GM23248 (cell line): Measurements from ENCODE around the gene CST4. TPM values are rescaled to one million over a fixed set of nuclear protein-coding genes. Genes with fewer than 3 reads are reported as not detected.
"Not testable (repeated sequence)": the region's sequence is repeated elsewhere in the genome, so short reads cannot be mapped to it uniquely, and the experiment has no call there.

Experiments
- DNase-seq: peaks from one replicate; pipeline ENCODE4 v3.0.0-alpha.2; 2015
- H2AFZ ChIP-seq: fragments of 200-600 bp; sonication (generic); 2 replicates; pipeline ENCODE4 v1.6.1; 2016; ENCODE audit warnings: antibody characterized with exemption
- H3F3A ChIP-seq: fragments of 200-600 bp; sonication (generic); 2 replicates; pipeline ENCODE4 v1.6.1; 2016; ENCODE audit warnings: mild to moderate bottlenecking, antibody characterized with exemption, mixed run types; ENCODE audit not compliant: insufficient read depth
- H3K27ac ChIP-seq: fragments of 200-600 bp; sonication (generic); 2 replicates; pipeline ENCODE4 v1.5.1; 2016; ENCODE audit warnings: mild to moderate bottlenecking
- H3K27me3 ChIP-seq: fragments of 200-600 bp; sonication (generic); replicated peaks from 2 replicates; pipeline ENCODE4 v1.6.1; 2016; ENCODE audit warnings: mild to moderate bottlenecking; ENCODE audit not compliant: insufficient read depth
- H3K36me3 ChIP-seq: fragments of 200-600 bp; sonication (generic); 2 replicates; pipeline ENCODE4 v1.6.1; 2016; ENCODE audit warnings: low read depth, mild to moderate bottlenecking
- H3K4me1 ChIP-seq: fragments of 200-600 bp; sonication (generic); 2 replicates; pipeline ENCODE4 v1.6.1; 2016; ENCODE audit warnings: mild to moderate bottlenecking; ENCODE audit not compliant: insufficient read depth
- H3K4me2 ChIP-seq: fragments of 200-600 bp; sonication (generic); one replicate; pipeline ENCODE4 v1.6.1; 2016; ENCODE audit warnings: mild to moderate bottlenecking; ENCODE audit not compliant: unreplicated experiment
- H3K4me3 ChIP-seq: fragments of 200-600 bp; sonication (generic); 2 replicates; pipeline ENCODE4 v1.5.1; 2016; ENCODE audit warnings: mild to moderate bottlenecking
- H3K79me2 ChIP-seq: fragments of 200-600 bp; sonication (generic); 2 replicates; pipeline ENCODE4 v1.6.1; 2016; ENCODE audit warnings: mild to moderate bottlenecking; ENCODE audit not compliant: insufficient read depth
- H3K9ac ChIP-seq: fragments of 200-600 bp; sonication (generic); 2 replicates; pipeline ENCODE4 v1.6.1; 2016; ENCODE audit warnings: mild to moderate bottlenecking
- H3K9me2 ChIP-seq: fragments of 200-600 bp; sonication (generic); 2 replicates; pipeline ENCODE4 v1.6.1; 2016; ENCODE audit warnings: mixed run types, mild to moderate bottlenecking, moderate library complexity; ENCODE audit not compliant: insufficient read depth
- H3K9me3 ChIP-seq: fragments of 200-600 bp; sonication (generic); one replicate; pipeline ENCODE4 v1.6.1; 2017; ENCODE audit warnings: low read depth
- H4K20me1 ChIP-seq: fragments of 200-600 bp; sonication (generic); 2 replicates; pipeline ENCODE4 v1.6.0; 2016; ENCODE audit not compliant: insufficient read depth
- EZH2 ChIP-seq: fragments of 200-600 bp; sonication (generic); IDR thresholded peaks from 2 replicates; pipeline ENCODE4 v1.6.1; 2018; ENCODE audit warnings: antibody characterized with exemption, mild to moderate bottlenecking; ENCODE audit not compliant: insufficient read depth, poor library complexity, severe bottlenecking
- EZH2phosphoT487 ChIP-seq: fragments of 200-600 bp; sonication (generic); IDR thresholded peaks from 2 replicates; pipeline ENCODE4 v1.6.1; 2018; ENCODE audit warnings: antibody characterized with exemption, moderate library complexity, mild to moderate bottlenecking, low read depth; ENCODE audit not compliant: insufficient read depth
- WGBS, 2 experiments: methylation state at CpG; one replicate each; pipeline ENCODE4 v1.1.6; 2015 to 2017; ENCODE audit warnings: low lambda C conversion rate in 2 of 2, low coverage in 1 of 2; ENCODE audit errors: missing lambda C conversion rate in 2 of 2; 5-methylcytosine and 5-hydroxymethylcytosine counted together
- in situ Hi-C: fragments of 300-500 bp; cut with MboI; formaldehyde crosslinking; loops from 2 replicates; pipeline ENCODE4 v1.15.0; 2020
- polyA plus RNA-seq: library from polyadenylated mRNA; unstranded; fragments of >200 nt; fragmentation: Nextera tagmentation; extraction: Ambion mirVana; gene quantifications from 2 replicates; pipeline ENCODE4 v1.2.1, GENCODE V29; 2016
- total RNA-seq: library from RNA; depleted of rRNA; stranded (reverse); fragments of >200 nt; shearing (Covaris generic); gene quantifications from 2 replicates; pipeline ENCODE4 v1.2.3, GENCODE V29; 2014

The CST4 gene
- total and polyA plus RNA-seq, 2 experiments from 2014 or later, result not detected

DNA sequence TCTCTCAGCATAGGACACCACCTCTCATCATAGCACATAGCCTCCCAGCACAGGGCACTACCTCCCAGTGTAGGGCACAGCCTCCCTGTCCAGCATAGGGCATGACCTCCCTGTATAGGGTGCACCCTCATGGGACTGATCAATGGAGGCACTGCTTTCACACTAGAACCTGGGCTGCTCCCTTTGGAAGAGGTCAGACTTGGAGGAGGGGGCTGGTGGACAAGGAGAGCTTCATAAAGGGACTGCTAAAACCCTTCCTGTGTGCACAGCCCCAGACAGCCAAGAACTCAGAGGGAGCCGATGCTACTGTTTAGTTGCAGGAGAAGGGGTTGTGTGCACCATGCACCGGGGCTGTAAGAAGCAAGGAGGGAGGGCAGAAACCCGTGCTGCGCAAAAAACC lies 21.9 kb upstream of the CST4 start:
- H3K79me2 ChIP-seq, result no peaks in the 10 kb centered on the region
- no peak for DNase-seq
- no peaks in the 10 kb centered on the region for H3F3A ChIP-seq
- H3K4me1 ChIP-seq, result no peaks in the 10 kb centered on the region
- H3K4me2 ChIP-seq, result no peak overlapping the region
- no peak overlapping the region for H2AFZ ChIP-seq
- peaks cover 10% of the 10 kb centered on the region for H3K27me3 ChIP-seq
- WGBS, 2 experiments, result 48 to 60% methylated on average over 4 of the region's 4 CpGs
- no peak overlapping the region for H3K27ac ChIP-seq
- no peak overlapping the region for H3K4me3 ChIP-seq
- H3K9me3 ChIP-seq, result no peaks in the 10 kb centered on the region
- no peaks in the 10 kb centered on the region for H4K20me1 ChIP-seq
- in situ Hi-C loops, result no loop called here
- H3K9me2 ChIP-seq, result no peaks in the 10 kb centered on the region
- no peak for TF ChIP-seq EZH2phosphoT487
- TF ChIP-seq EZH2, result no peak
- no peaks in the 10 kb centered on the region for H3K36me3 ChIP-seq
- H3K9ac ChIP-seq, result no peak overlapping the region

DNA sequence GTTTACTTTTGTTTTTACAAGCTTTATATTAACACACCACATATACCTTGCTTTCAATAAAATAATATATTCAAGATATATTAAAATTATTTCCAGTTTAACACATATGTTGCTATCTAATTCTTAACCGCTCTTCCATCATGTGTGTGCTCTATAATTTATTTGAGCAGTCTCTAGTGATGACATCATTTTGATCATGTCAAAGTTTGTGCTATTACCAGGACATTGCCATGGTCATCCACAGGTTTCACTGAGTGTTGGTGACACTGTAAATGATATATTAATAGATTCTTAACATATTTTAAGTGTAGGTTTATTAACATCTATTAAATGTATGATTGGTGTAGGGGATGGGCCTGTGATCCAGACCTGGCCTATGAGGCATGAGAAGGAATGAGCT lies 17.1 kb upstream of the CST4 start:
- H3K36me3 ChIP-seq, result no peaks in the 10 kb centered on the region
- H3K4me3 ChIP-seq, result no peak overlapping the region
- in situ Hi-C loops, result loop anchor here (10.0 kb wide), 1 partner anchor 59 kb away; no protein-coding TSS in a partner anchor
- no peaks in the 10 kb centered on the region for H3K4me1 ChIP-seq
- H3K9me2 ChIP-seq, result no peaks in the 10 kb centered on the region
- H3K27me3 ChIP-seq, result peaks cover 17% of the 10 kb centered on the region; the same call in 1 of the 2 replicates
- H3K9me3 ChIP-seq, result no peaks in the 10 kb centered on the region
- no peak for DNase-seq
- TF ChIP-seq EZH2phosphoT487, result no peak
- no peak for TF ChIP-seq EZH2
- H3K27ac ChIP-seq, result no peak overlapping the region
- H3F3A ChIP-seq, result no peaks in the 10 kb centered on the region
- no peak overlapping the region for H3K4me2 ChIP-seq
- no peaks in the 10 kb centered on the region for H3K79me2 ChIP-seq
- H4K20me1 ChIP-seq, result no peaks in the 10 kb centered on the region
- H2AFZ ChIP-seq, result no peak overlapping the region
- WGBS, 2 experiments, result 73 to 77% methylated on average over 1 of the region's 1 CpG
- no peak overlapping the region for H3K9ac ChIP-seq

- H3F3A ChIP-seq, result no peaks in the 10 kb centered on the region
- H3K4me1 ChIP-seq, result no peaks in the 10 kb centered on the region
- no peak for DNase-seq
- no peaks in the 10 kb centered on the region for H3K9me2 ChIP-seq
- H3K79me2 ChIP-seq, result no peaks in the 10 kb centered on the region
- in situ Hi-C loops, result loop anchor here (10.0 kb wide), 1 partner anchor 63 kb away; no protein-coding TSS in a partner anchor
- no peaks in the 10 kb centered on the region for H3K36me3 ChIP-seq
- no peak overlapping the region for H3K4me3 ChIP-seq
- H4K20me1 ChIP-seq, result no peaks in the 10 kb centered on the region
- H3K27me3 ChIP-seq, result peaks cover 25% of the 10 kb centered on the region
- WGBS, 2 experiments, result 73 to 75% methylated on average over 4 of the region's 4 CpGs
- H3K9me3 ChIP-seq, result no peaks in the 10 kb centered on the region
- no peak overlapping the region for H3K27ac ChIP-seq
- no peak overlapping the region for H3K9ac ChIP-seq
- TF ChIP-seq EZH2phosphoT487 (no peak), EZH2 (no peak)
- no peak overlapping the region for H3K4me2 ChIP-seq
- no peak overlapping the region for H2AFZ ChIP-seq
Measured at GRCh38 chr20:23702021-23702420, 13.2 kb upstream of the CST4 start.

- no peak for TF ChIP-seq EZH2phosphoT487
- TF ChIP-seq EZH2, result no peak
- WGBS, 2 experiments, result 24 to 31% methylated on average over 3 of the region's 3 CpGs
- H3F3A ChIP-seq, result no peaks in the 10 kb centered on the region
- H2AFZ ChIP-seq, result no peak overlapping the region
- H3K4me2 ChIP-seq, result no peak overlapping the region
- H3K27me3 ChIP-seq, result peaks cover 25% of the 10 kb centered on the region
- H3K9me2 ChIP-seq, result no peaks in the 10 kb centered on the region
- no peaks in the 10 kb centered on the region for H3K36me3 ChIP-seq
- no peak overlapping the region for H3K27ac ChIP-seq
- H3K4me3 ChIP-seq, result no peak overlapping the region
- H3K9me3 ChIP-seq, result no peaks in the 10 kb centered on the region
- no peak for DNase-seq
- no peaks in the 10 kb centered on the region for H3K79me2 ChIP-seq
- no peak overlapping the region for H3K9ac ChIP-seq
- in situ Hi-C loops, result loop anchor here (10.0 kb wide), 1 partner anchor 64 kb away; no protein-coding TSS in a partner anchor
- H4K20me1 ChIP-seq, result no peaks in the 10 kb centered on the region
- no peaks in the 10 kb centered on the region for H3K4me1 ChIP-seq
Measured at GRCh38 chr20:23700931-23701330, 12.1 kb upstream of the CST4 start.

DNA sequence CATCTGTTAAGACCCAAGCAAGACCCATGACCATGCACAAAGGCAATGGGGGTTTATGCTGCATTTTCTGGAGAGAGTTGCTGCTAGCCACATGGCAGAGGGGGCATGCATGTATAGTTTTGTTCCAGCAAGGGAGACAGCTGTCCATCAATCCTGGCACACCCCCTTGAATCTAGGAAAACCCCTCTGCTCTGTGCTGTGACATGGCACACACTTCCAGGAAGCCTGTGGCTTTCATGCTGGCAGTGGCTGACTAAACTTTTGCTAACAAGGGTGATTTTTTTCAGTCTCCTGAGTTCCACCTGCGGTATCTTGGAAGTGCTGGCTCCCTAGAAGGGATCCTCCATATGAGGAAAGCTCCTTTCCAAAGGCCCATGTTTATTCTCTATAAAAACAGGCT lies 9.1 kb upstream of the CST4 start:
- in situ Hi-C loops, result loop anchor here (25.0 kb wide), 1 partner anchor 289 kb away; the partner anchor contains the start of gene GGTLC1
- WGBS, 2 experiments, result 32 to 38% methylated on average over 1 of the region's 1 CpG
- H3K36me3 ChIP-seq, result no peaks in the 10 kb centered on the region

DNA sequence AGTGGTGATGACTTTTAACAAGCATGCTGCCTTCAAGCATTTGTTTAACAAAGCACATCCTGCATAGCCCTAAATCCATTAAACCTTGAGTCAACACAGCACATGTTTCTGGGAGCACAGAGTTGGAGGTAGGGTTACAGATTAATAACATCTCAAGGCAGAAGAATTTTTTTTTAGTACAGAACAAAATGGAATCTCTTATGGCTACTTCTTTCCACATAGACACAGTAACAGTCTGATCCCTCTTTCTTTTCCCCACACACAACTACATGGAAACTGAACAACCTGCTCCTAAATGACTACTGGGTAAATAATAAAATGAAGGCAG lies 6.2 kb upstream of the CST4 start:
- H3K9me2 ChIP-seq, H3K36me3 ChIP-seq, H4K20me1 ChIP-seq, H3K4me1 ChIP-seq, H2AFZ ChIP-seq, H3K4me3 ChIP-seq, H3K79me2 ChIP-seq, H3K9me3 ChIP-seq, H3K27ac ChIP-seq, DNase-seq, H3K4me2 ChIP-seq, H3K9ac ChIP-seq, H3F3A ChIP-seq: not testable (repeated sequence)
- H3K27me3 ChIP-seq, result peaks cover 25% of the 10 kb centered on the region
- in situ Hi-C loops, result loop anchor here (25.0 kb wide), 1 partner anchor 292 kb away; the partner anchor contains the start of gene GGTLC1

More for the DNA sequence above, 9.1 kb upstream of the CST4 start:
- TF ChIP-seq EZH2, result no peak
- TF ChIP-seq EZH2phosphoT487, result no peak
- Histone ChIP-seq H3K4me1 (peaks cover 1% of the 10 kb centered on the region), H2AFZ (no peak overlapping the region), H3K9me2 (no peaks in the 10 kb centered on the region), H3K9me3 (no peaks in the 10 kb centered on the region), H3K79me2 (no peaks in the 10 kb centered on the region), H3K4me2 (no peak overlapping the region), H3K4me3 (no peak overlapping the region), H3K27me3 (peaks cover 29% of the 10 kb centered on the region), H3K9ac (no peak overlapping the region), H3F3A (no peaks in the 10 kb centered on the region), H4K20me1 (no peaks in the 10 kb centered on the region), H3K27ac (no peak overlapping the region)
- no peak for DNase-seq
